Left kidney (tissue), 2 donors: Measurements from ENCODE around the gene POMZP3. TPM values are rescaled to one million over a fixed set of nuclear protein-coding genes. Genes with fewer than 3 reads are reported as not detected.
"Not testable (repeated sequence)": the region's sequence is repeated elsewhere in the genome, so short reads cannot be mapped to it uniquely, and the experiment has no call there.

ENCODE experiments used
- DNase-seq: peaks from one replicate; pipeline ENCODE4 v3.0.0-alpha.2; 2013
- polyA plus RNA-seq: library from polyadenylated mRNA; unstranded; fragments of 120-200 nt; gene quantifications from one replicate; pipeline ENCODE4 v1.2.1, GENCODE V29; 2013; ENCODE audit not compliant: insufficient read length

POMZP3 gene
- polyA plus RNA-seq, 1 donor = 20.0 TPM

- not testable (repeated sequence) for DNase-seq
Measured at GRCh38 chr7:76591033-76591432, 36.0 kb downstream of the POMZP3 start.

GRCh38 chr7:76588586-76588985 is 38.5 kb downstream of the POMZP3 start:
- DNase-seq = not testable (repeated sequence)

GRCh38 chr7:76586585-76587315 is 40.3 kb downstream of the POMZP3 start:
- not testable (repeated sequence) for DNase-seq

DNA sequence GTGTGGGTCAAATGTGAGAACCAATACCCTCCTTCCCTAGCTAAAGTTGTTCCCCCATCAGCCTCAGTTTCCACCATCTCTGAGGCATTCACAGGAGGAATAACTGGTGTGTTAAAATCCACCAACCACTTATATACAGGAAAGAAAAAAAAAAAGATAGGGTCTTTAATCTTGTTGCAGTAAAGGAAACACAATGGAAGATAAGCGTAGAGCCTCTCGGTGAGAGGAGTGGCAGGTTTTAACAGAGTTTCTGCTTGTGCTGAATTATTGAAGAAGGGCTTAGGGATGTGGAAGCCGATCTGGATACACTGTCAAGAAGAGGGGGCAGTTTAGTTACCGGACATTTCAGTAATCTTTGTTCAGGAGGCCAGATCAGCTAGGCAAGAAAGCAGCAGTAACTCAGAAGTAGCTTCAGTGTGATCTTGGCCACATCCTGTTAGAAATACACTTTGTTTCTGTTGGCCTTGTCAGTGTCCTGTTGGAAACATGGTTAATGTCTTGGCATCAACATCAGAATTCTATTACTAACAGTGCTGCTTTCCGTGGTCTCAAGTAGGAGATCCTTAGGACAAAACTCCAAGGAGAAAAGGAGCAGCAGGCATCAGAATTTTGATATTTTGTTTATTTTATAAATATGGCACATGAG is 43.3 kb downstream of the POMZP3 start:
- DNase-seq = peak; percentile 3

DNA sequence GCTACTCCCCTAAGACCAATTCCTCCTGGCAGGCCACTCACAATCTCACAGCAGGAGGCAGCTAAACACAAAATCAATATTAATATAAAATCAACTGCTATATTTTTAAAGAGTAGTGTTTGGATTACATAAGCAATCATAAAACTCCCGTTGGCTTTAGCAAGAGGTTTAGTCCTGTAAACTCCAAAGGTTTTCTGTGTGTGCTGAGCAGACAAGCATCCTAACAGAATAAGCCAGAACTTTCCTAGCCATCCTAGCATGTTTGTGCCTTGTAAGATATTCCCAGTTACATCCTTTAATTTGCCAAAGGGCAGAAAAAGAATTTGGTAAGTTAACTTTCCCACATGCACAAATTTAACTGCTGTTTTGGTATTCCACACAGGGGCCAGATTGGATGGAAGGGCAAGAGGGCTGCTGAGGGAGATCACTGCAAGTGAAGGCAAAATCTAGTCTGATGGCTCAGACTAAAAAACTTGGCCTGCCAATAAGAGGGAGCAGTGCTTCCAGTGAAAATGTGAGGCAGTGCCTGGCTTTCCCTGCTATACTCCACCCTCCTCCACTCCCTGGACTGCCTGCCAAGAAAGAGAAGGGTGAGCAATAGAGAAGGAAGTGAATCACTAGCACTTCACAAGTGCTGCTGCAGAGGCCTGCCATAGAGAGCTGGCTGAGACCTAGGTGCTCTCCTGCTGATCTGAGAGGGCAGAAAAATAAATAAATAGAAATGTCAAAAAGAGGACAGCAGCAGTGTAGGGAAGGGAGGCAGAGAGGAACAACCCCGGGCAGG is 44.0 kb downstream of the POMZP3 start:
- peak; percentile 12 for DNase-seq

GRCh38 chr7:76575919-76576655 is 51.0 kb downstream of the POMZP3 start:
- not testable (repeated sequence) for DNase-seq

DNA sequence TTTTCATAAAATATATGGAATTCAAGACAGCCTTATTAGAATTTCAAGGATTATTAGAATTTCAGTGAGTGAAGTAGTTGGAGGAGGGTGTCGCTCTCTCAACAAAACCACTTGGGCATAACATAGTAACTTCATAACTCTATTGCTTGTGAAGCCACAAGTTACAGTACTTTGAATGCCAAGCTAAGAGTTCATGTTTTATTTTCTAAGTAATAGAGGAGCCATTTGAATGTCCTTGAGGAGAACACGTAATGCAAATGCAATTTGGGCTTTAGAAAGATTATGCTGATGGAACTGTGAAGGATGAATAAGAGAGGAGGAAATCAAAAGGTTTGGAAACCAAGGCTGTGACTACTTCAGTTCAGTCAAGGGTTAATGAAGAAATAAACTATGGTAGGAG is 51.6 kb downstream of the POMZP3 start:
- not testable (repeated sequence) for DNase-seq

DNA sequence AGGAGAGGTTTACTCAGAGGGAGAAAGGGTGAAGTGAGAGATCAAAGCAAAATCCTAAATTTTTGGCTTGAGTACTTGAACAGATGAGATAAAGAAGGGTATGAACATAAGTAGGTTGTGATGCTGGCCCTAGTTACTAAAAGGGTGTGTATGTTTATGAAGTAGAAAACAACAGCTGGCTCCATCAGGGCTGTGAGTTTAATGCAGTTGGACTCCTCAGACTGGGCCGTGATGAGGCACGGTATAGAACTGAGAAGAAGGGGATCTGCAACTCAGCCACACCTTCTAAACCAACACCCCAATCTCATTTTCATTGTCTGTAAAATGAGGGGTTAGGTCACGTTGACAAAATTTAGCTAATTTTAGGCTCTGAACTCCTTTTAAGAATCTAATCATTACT is 54.8 kb downstream of the POMZP3 start:
- DNase-seq = not testable (repeated sequence)

DNA sequence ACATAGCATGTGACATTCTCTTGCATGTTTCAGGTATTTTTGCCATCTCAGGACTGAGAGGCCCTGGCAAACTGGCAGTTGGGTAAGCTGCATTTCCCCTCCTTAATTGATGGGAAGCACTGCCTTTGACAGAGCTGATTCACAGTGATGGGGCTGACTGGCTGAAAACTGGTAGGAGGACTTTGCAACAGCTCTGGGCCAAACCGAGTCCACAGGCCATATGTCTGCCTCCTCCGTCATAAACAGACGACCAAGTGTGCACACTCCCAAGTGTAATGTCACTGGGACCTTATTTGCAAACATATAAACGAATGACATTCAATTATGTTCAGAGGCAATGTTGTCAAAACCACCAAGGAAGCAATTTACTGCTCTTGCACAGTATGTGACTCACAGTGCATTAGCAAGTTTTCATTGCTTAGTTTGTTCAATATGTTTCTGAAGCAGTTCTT is 56.7 kb downstream of the POMZP3 start:
- not testable (repeated sequence) for DNase-seq

DNA sequence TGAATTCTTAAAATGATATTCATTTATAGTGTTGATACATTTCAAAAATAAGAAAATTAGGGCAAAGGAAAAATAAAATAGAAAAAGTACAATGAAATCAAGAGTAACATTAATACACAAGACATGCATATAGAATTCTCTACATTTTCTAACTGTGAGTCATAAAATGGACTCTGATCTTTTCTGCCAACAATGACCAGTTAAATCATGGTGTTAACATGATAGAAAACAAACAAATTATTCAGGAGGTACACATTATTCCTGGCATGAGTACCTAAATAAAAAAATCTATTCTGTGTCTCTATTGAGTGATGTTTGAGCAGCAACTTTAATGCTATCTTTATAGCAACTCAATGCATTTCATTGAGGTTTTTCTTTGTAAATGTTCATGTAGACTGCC is 58.3 kb downstream of the POMZP3 start:
- not testable (repeated sequence) for DNase-seq

- DNase-seq = not testable (repeated sequence)
Measured at GRCh38 chr7:76567753-76568152, 59.3 kb downstream of the POMZP3 start.

- not testable (repeated sequence) for DNase-seq
Measured at GRCh38 chr7:76567311-76567710, 59.8 kb downstream of the POMZP3 start.

DNA sequence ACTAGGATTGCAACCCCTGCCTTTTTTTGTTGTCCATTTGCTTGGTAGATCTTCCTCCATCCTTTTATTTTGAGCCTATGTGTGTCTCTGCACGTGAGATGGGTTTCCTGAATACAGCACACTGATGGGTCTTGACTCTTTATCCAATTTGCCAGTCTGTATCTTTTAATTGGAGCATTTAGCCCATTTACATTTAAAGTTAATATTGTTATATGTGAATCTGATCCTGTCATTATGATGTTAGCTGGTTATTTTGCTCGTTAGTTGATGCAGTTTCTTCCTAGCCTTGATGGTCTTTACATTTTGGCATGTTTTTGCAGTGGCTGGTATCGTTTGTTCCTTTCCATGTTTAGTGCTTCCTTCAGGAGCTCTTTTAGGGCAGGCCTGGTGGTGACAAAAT is 62.1 kb downstream of the POMZP3 start:
- not testable (repeated sequence) for DNase-seq

DNA sequence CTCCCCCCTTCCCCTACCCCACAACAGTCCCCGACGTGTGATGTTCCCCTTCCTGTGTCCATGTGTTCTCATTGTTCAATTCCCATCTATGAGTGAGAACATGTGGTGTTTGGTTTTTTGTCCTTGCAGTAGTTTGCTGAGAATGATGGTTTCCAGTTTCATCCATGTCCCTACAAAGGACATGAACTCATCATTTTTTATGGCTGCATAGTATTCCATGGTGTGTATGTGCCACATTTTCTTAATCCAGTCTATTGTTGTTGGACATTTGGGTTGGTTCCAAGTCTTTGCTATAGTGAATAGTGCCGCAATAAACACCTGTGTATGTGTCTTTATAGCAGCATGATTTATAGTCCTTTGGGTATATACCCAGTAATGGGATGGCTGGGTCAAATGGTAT is 65.7 kb downstream of the POMZP3 start:
- not testable (repeated sequence) for DNase-seq

DNA sequence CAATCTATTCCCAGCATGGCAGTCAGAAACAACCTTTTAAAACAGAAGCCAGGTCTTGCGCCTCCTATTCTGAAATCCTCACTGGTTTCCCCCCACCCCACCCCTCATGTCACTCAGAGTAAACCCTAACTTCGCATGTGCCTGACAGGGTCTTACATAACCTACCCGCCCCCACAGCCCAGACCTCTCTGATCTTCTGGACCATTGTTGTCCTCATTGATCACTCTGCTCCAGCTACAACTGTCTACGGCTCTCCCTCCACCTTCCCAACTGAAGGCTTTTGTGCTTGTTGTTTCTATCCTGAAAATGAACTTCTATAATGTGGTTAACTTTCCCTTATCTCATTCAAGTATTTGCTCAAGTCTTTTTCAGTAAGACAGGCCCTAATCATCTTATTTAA is 66.9 kb downstream of the POMZP3 start:
- DNase-seq = not testable (repeated sequence)

Other genes with a start within 250 kb of the POMZP3 start
- 4.3 TPM for gene SSC4D, start 217.6 kb downstream of the POMZP3 start, polyA plus RNA-seq
- gene ZP3, start 202.3 kb downstream of the POMZP3 start, polyA plus RNA-seq = 3.3 TPM
- gene DTX2, start 165.6 kb downstream of the POMZP3 start, polyA plus RNA-seq = 6.8 TPM
- gene UPK3B, start 116.7 kb downstream of the POMZP3 start, polyA plus RNA-seq = 1.1 TPM
- gene SPDYE16, start 84.0 kb downstream of the POMZP3 start, polyA plus RNA-seq = 6.2 TPM